Neural cell (in vitro differentiated cells): Measurements from ENCODE around the gene ACHE. TPM values are rescaled to one million over a fixed set of nuclear protein-coding genes. Genes with fewer than 3 reads are reported as not detected.

Experiments
- H2AFZ ChIP-seq: fragments of 200-600, 300-800 bp; sonication (generic), shearing (Covaris generic); 2 replicates; pipeline ENCODE4 v1.6.0; 2014; ENCODE audit warnings: low read depth, mild to moderate bottlenecking, antibody characterized with exemption, low read length, moderate library complexity
- H3F3A ChIP-seq: fragments of 200-600 bp; shearing (Covaris generic); 2 replicates; pipeline ENCODE4 v1.6.1; 2016; ENCODE audit warnings: mild to moderate bottlenecking, moderate library complexity, mixed read lengths, antibody characterized with exemption, low read length; ENCODE audit not compliant: insufficient read depth, poor library complexity, severe bottlenecking
- H3K27ac ChIP-seq: fragments of 200-600, 300-800 bp; sonication (generic), shearing (Covaris generic); 2 replicates; pipeline ENCODE4 v1.5.1; 2014; ENCODE audit warnings: mild to moderate bottlenecking, low read length, moderate library complexity
- H3K27me3 ChIP-seq: fragments of 300-800, 200-600 bp; sonication (generic), shearing (Covaris generic); 2 replicates; pipeline ENCODE4 v1.6.0; 2014; ENCODE audit warnings: mild to moderate bottlenecking, low read depth, low read length, moderate library complexity; ENCODE audit not compliant: insufficient read depth
- H3K36me3 ChIP-seq: fragments of 300-800, 200-600 bp; sonication (generic), shearing (Covaris generic); 2 replicates; pipeline ENCODE4 v1.5.1; 2014; ENCODE audit warnings: mild to moderate bottlenecking, antibody characterized with exemption, low read length, moderate library complexity; ENCODE audit not compliant: insufficient read depth
- H3K4me2 ChIP-seq: fragments of 300-800, 200-600 bp; sonication (generic), shearing (Covaris generic); 2 replicates; pipeline ENCODE4 v1.6.0; 2014; ENCODE audit warnings: mild to moderate bottlenecking, low read length
- H3K4me3 ChIP-seq: fragments of 300-800, 200-600 bp; sonication (generic), shearing (Covaris generic); 2 replicates; pipeline ENCODE4 v1.5.1; 2014; ENCODE audit warnings: mild to moderate bottlenecking, low read length, moderate library complexity
- H3K79me2 ChIP-seq: fragments of 200-600 bp; shearing (Covaris generic); replicated peaks from 2 replicates; pipeline ENCODE4 v1.6.0; 2014; ENCODE audit warnings: mild to moderate bottlenecking, low read length, moderate library complexity; ENCODE audit not compliant: insufficient read depth
- H3K9ac ChIP-seq: fragments of 300-800, 200-600 bp; sonication (generic), shearing (Covaris generic); 2 replicates; pipeline ENCODE4 v1.6.1; 2016; ENCODE audit warnings: mild to moderate bottlenecking, low read length, mixed read lengths
- H3K9me2 ChIP-seq: fragments of 200-600 bp; shearing (Covaris generic); 2 replicates; pipeline ENCODE4 v1.6.1; 2016; ENCODE audit warnings: mild to moderate bottlenecking, low read length, mixed read lengths; ENCODE audit not compliant: insufficient read depth
- H3K9me3 ChIP-seq: fragments of 200-600, 300-800 bp; sonication (generic), shearing (Covaris generic); 2 replicates; pipeline ENCODE4 v1.6.1; 2016; ENCODE audit warnings: mild to moderate bottlenecking, mixed run types, low read length, moderate library complexity, mixed read lengths
- H4K20me1 ChIP-seq: fragments of 200-600 bp; shearing (Covaris generic); 2 replicates; pipeline ENCODE4 v1.6.1; 2016; ENCODE audit warnings: mild to moderate bottlenecking, mixed run types; ENCODE audit not compliant: insufficient read depth
- EP300 ChIP-seq: fragments of 450-650 bp; conservative IDR thresholded peaks from 2 replicates; pipeline ENCODE4 v1.6.1; 2014; ENCODE audit warnings: antibody characterized with exemption, mild to moderate bottlenecking, moderate library complexity; ENCODE audit not compliant: poor library complexity, severe bottlenecking
- EZH2 ChIP-seq: fragments of 200-600, 300-800 bp; shearing (Covaris generic), sonication (generic); IDR thresholded peaks from 2 replicates; pipeline ENCODE4 v1.6.1; 2014; ENCODE audit warnings: antibody characterized with exemption, low read length, borderline replicate concordance, mild to moderate bottlenecking; ENCODE audit not compliant: insufficient read depth, poor library complexity, severe bottlenecking
- MXI1 ChIP-seq: fragments of 450-650 bp; conservative IDR thresholded peaks from 2 replicates; pipeline ENCODE4 v1.6.1; 2014; ENCODE audit warnings: antibody characterized with exemption, mild to moderate bottlenecking; ENCODE audit not compliant: poor library complexity, severe bottlenecking
- POLR2AphosphoS5 ChIP-seq: IDR thresholded peaks from 2 replicates; pipeline ENCODE4 v1.6.1; 2012
- RAD21 ChIP-seq: fragments of 450-650 bp; conservative IDR thresholded peaks from 2 replicates; pipeline ENCODE4 v1.6.1; 2014; ENCODE audit warnings: antibody characterized with exemption, mild to moderate bottlenecking, moderate library complexity
- SMC3 ChIP-seq: fragments of 450-650 bp; conservative IDR thresholded peaks from 2 replicates; pipeline ENCODE4 v1.6.1; 2014; ENCODE audit warnings: antibody characterized with exemption, mild to moderate bottlenecking, moderate library complexity; ENCODE audit not compliant: poor library complexity
- TAF1 ChIP-seq: IDR thresholded peaks from 2 replicates; pipeline ENCODE4 v1.6.1; 2012; ENCODE audit warnings: low read depth
- polyA plus RNA-seq: library from polyadenylated mRNA; depleted of rRNA; stranded (reverse); fragments of >200 nt; gene quantifications from 2 replicates; pipeline ENCODE4 v1.2.3, GENCODE V29; 2014
- TF ChIP-seq, protein P1 (sequence below): fragments of 450-650 bp; IDR thresholded peaks from 2 replicates; pipeline ENCODE4 v1.5.1; 2014; ENCODE audit warnings: antibody characterized with exemption, mild to moderate bottlenecking, moderate library complexity; ENCODE audit not compliant: poor library complexity, severe bottlenecking
- TF ChIP-seq, protein P2 (sequence below): IDR thresholded peaks from 2 replicates; pipeline ENCODE4 v1.6.1; 2012; ENCODE audit warnings: borderline replicate concordance

The ACHE gene
- polyA plus RNA-seq, 1 donor from 2014 or later = 12.2 TPM

DNA sequence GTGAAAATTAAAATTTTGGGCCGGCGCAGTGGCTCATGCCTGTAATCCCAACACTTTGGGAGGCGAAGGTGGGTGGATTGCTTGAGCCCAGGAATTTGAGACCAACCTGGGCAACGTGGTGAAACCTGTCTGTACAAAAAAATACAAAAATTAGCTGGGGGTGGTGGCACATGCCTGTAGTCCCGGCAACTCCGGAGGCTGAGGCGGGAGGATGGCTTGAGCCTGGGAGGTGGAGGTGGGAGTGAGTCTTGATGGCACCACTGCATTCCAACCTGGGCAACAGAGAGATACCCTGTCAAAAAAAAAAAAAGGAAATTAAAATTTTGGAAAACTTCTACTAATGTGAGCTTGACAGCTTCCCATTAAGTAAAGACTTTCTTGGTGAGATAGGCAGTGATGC lies 17.7 kb downstream of the ACHE start:
- Histone ChIP-seq H3K4me3 (peak overlapping the region; percentile 95), H3K36me3 (no peaks in the 10 kb centered on the region), H3F3A (no peaks in the 10 kb centered on the region), H3K4me2 (no peak overlapping the region), H3K27ac (no peak overlapping the region), H3K79me2 (peaks cover 58% of the 10 kb centered on the region), H3K9me2 (no peaks in the 10 kb centered on the region), H2AFZ (no peak overlapping the region), H3K9ac (no peak overlapping the region), H4K20me1 (peaks cover 6% of the 10 kb centered on the region), H3K9me3 (no peaks in the 10 kb centered on the region), H3K27me3 (no peaks in the 10 kb centered on the region)
- TF ChIP-seq TAF1 = no peak
- TF ChIP-seq EZH2 = no peak
- no peak for TF ChIP-seq SMC3
- TF ChIP-seq, protein P1, sequence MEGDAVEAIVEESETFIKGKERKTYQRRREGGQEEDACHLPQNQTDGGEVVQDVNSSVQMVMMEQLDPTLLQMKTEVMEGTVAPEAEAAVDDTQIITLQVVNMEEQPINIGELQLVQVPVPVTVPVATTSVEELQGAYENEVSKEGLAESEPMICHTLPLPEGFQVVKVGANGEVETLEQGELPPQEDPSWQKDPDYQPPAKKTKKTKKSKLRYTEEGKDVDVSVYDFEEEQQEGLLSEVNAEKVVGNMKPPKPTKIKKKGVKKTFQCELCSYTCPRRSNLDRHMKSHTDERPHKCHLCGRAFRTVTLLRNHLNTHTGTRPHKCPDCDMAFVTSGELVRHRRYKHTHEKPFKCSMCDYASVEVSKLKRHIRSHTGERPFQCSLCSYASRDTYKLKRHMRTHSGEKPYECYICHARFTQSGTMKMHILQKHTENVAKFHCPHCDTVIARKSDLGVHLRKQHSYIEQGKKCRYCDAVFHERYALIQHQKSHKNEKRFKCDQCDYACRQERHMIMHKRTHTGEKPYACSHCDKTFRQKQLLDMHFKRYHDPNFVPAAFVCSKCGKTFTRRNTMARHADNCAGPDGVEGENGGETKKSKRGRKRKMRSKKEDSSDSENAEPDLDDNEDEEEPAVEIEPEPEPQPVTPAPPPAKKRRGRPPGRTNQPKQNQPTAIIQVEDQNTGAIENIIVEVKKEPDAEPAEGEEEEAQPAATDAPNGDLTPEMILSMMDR = no peak
- TF ChIP-seq EP300 = no peak

DNA sequence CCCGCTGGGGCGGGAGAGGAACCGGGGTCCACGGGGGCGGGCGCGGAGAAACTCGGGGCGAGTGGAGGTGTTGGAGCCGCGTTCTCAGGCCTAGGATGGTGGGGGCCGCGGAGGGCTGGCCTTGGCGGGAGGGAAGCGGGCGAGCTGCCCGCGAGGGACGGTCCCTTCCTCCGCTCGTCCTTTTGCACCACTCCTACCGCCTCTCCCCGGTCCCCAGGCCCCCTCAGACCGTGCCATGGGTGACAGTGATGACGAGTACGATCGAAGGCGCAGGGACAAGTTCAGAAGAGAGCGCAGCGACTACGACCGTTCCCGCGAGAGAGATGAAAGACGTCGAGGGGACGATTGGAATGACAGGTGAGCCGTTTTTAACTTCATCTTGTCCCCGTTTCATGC lies 20.3 kb downstream of the ACHE start:
- Histone ChIP-seq H3K27me3 (no peaks in the 10 kb centered on the region), H3K4me2 (peak overlapping the region; percentile 76), H3K79me2 (peaks cover 51% of the 10 kb centered on the region), H3K9ac (peak overlapping the region; percentile 99), H3K9me2 (no peaks in the 10 kb centered on the region), H2AFZ (peak overlapping the region; percentile 90), H4K20me1 (peaks cover 6% of the 10 kb centered on the region), H3K27ac (peak overlapping the region; percentile 99), H3K4me3 (peak overlapping the region; percentile 95), H3F3A (no peaks in the 10 kb centered on the region), H3K9me3 (no peaks in the 10 kb centered on the region), H3K36me3 (no peaks in the 10 kb centered on the region)
- TF ChIP-seq MXI1 (no peak), EP300 (no peak), TAF1 (no peak)
- TF ChIP-seq, protein P2, sequence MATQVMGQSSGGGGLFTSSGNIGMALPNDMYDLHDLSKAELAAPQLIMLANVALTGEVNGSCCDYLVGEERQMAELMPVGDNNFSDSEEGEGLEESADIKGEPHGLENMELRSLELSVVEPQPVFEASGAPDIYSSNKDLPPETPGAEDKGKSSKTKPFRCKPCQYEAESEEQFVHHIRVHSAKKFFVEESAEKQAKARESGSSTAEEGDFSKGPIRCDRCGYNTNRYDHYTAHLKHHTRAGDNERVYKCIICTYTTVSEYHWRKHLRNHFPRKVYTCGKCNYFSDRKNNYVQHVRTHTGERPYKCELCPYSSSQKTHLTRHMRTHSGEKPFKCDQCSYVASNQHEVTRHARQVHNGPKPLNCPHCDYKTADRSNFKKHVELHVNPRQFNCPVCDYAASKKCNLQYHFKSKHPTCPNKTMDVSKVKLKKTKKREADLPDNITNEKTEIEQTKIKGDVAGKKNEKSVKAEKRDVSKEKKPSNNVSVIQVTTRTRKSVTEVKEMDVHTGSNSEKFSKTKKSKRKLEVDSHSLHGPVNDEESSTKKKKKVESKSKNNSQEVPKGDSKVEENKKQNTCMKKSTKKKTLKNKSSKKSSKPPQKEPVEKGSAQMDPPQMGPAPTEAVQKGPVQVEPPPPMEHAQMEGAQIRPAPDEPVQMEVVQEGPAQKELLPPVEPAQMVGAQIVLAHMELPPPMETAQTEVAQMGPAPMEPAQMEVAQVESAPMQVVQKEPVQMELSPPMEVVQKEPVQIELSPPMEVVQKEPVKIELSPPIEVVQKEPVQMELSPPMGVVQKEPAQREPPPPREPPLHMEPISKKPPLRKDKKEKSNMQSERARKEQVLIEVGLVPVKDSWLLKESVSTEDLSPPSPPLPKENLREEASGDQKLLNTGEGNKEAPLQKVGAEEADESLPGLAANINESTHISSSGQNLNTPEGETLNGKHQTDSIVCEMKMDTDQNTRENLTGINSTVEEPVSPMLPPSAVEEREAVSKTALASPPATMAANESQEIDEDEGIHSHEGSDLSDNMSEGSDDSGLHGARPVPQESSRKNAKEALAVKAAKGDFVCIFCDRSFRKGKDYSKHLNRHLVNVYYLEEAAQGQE = no peak

DNA sequence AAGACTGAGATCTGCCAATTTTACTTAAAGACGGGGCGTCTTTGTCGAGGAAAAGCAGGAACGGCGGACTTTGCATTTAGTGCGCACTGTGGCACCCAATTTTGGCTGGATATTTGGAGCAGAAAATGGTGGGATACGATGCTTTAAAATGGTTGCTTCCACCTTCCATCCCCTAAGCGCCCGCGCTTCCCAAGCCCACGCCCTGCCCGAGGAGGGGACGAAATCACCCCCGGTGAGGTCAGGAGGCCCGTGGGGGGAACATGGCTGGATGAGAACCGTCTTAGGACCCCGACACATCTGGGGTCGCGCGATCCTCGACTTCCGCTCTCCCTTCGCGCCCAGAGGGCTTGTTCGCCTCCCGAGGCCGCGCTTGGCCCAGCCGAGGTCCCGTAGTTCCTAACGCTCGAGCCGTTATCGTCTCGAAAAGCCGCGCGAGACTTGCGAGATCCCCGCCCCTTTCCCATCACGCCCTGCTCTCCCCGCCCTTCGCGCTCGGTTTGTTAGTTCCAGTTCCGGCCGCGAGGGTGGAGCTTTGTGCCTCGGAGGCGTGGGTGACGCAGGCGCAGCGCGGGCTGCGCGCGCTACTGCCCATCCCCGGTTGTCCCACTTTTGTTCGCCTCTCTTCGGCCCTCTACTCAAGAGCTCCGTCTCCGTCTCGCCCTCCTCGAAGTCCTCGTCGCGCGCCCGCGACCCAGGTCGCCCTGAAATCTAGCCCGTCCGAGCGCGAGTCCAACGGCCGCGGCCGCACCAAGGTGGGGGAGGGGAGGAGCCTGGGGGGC lies 20.9 kb downstream of the ACHE start, which contains the start of gene SRRT:
Gene SRRT (plus strand): TSS at position 527 of the 779 bp plus-strand sequence. CDS start 488 bp downstream, outside the sequence.
- Histone ChIP-seq H3K9me2 (no peaks in the 10 kb centered on the region), H3K9me3 (no peaks in the 10 kb centered on the region), H2AFZ (peak within 1 kb of the TSS; percentile 99), H3K27me3 (no peaks in the 10 kb centered on the region), H4K20me1 (peaks cover 2% of the 10 kb centered on the region), H3K4me2 (peak within 1 kb of the TSS; percentile 91), H3F3A (no peaks in the 10 kb centered on the region), H3K4me3 (peak within 1 kb of the TSS; percentile 95), H3K36me3 (no peaks in the 10 kb centered on the region), H3K27ac (peak within 1 kb of the TSS; percentile 99), H3K9ac (peak within 1 kb of the TSS; percentile 99), H3K79me2 (peaks cover 48% of the 10 kb centered on the region)
- TF ChIP-seq, protein P1 = peak; percentile 66
- TF ChIP-seq TAF1 (peak; percentile 84), POLR2AphosphoS5 (peak; percentile 99), EZH2 (no peak), EP300 (peak; percentile 76), RAD21 (peak; percentile 14), SMC3 (peak; percentile 46)
- TF ChIP-seq, protein P2 = peak; percentile 94
